ENCODE measurements around the gene KIF5C. TPM values are rescaled to one million over a fixed set of nuclear protein-coding genes. Genes with fewer than 3 reads are reported as not detected.

Gene KIF5C
- total RNA-seq, 1 experiment from 2014 or later: 1.6 TPM

- Histone ChIP-seq H3K36me3 (ENCODE audit: control insufficient read depth, insufficient read depth, low read length) (no peaks in the 10 kb centered on the region), H3K4me1 (ENCODE audit: control insufficient read depth, insufficient read depth, low read length) (no peaks in the 10 kb centered on the region), H3K4me3 (ENCODE audit: low read depth in 2 of 2, low read length in 2 of 2) (no peak overlapping the region), H3K9me3 (ENCODE audit: control insufficient read depth, insufficient read depth, low read depth, low read length) (no peaks in the 10 kb centered on the region), H3K27me3 (ENCODE audit: control insufficient read depth, insufficient read depth, low read length) (no peaks in the 10 kb centered on the region; the same call in 1 of the 2 replicates), H3K27ac (ENCODE audit: low read length) (no peak overlapping the region)
- in situ Hi-C loops (cut with HindIII; ENCODE audit: low pct_unique_long_range_greater_than_20kb, low sequenced_read_pairs): no loop called here
- TF ChIP-seq SIN3A (IDR thresholded peaks at IDR 0.05; ENCODE audit: borderline replicate concordance, insufficient read depth, low read depth, low read length) (no peak), TCF7L2 (IDR thresholded peaks at IDR 0.05; ENCODE audit: low read depth, low read length) (no peak), REST (IDR thresholded peaks at IDR 0.05; ENCODE audit: insufficient read depth in 1 of 2, low read depth in 2 of 2, low read length in 1 of 2) (no peak), CTCF (IDR thresholded peaks at IDR 0.05) (no peak), POLR2AphosphoS5 (IDR thresholded peaks at IDR 0.05; ENCODE audit: low read depth, low read length) (no peak)
- DNase-seq (ENCODE audit: low read depth, low spot score) (no peak), ATAC-seq (no peak)
- BruUV-seq (replicated peaks): no TSS peak
- CTCF ChIA-PET: no interaction called here
- intact Hi-C loops (cut with micrococcal nuclease; ENCODE audit: unreplicated experiment): no loop called here
- POLR2A ChIA-PET: no interaction called here
These were observed 123.3 kb downstream of the KIF5C start for GRCh38 chr2:148998165-148998830.

GRCh38 chr2:148998831-148999200, 123.8 kb downstream of the KIF5C start:
- Histone ChIP-seq H3K27me3 (ENCODE audit: control insufficient read depth, insufficient read depth, low read length) (no peaks in the 10 kb centered on the region; the same call in 1 of the 2 replicates), H3K4me3 (ENCODE audit: low read depth in 2 of 2, low read length in 2 of 2) (no peak overlapping the region), H3K27ac (ENCODE audit: low read length) (no peak overlapping the region), H3K4me1 (ENCODE audit: control insufficient read depth, insufficient read depth, low read length) (no peaks in the 10 kb centered on the region), H3K36me3 (ENCODE audit: control insufficient read depth, insufficient read depth, low read length) (no peaks in the 10 kb centered on the region), H3K9me3 (ENCODE audit: control insufficient read depth, insufficient read depth, low read depth, low read length) (no peaks in the 10 kb centered on the region)
- intact Hi-C loops (cut with micrococcal nuclease; ENCODE audit: unreplicated experiment): no loop called here
- no peak for TF ChIP-seq REST (IDR thresholded peaks at IDR 0.05; ENCODE audit: insufficient read depth in 1 of 2, low read depth in 2 of 2, low read length in 1 of 2)
- TF ChIP-seq SIN3A (IDR thresholded peaks at IDR 0.05; ENCODE audit: borderline replicate concordance, insufficient read depth, low read depth, low read length): no peak
- TF ChIP-seq CTCF (IDR thresholded peaks at IDR 0.05): no peak
- TF ChIP-seq TCF7L2 (IDR thresholded peaks at IDR 0.05; ENCODE audit: low read depth, low read length): no peak
- TF ChIP-seq POLR2AphosphoS5 (IDR thresholded peaks at IDR 0.05; ENCODE audit: low read depth, low read length): no peak
- in situ Hi-C loops (cut with HindIII; ENCODE audit: low pct_unique_long_range_greater_than_20kb, low sequenced_read_pairs): no loop called here
- CTCF ChIA-PET: no interaction called here
- DNase-seq (ENCODE audit: low read depth, low spot score): no peak
- BruUV-seq (replicated peaks): no TSS peak
- POLR2A ChIA-PET: no interaction called here
- ATAC-seq: no peak

All from Panc1 (cell line).